Lower lobe of right lung (tissue), 2 donors: ENCODE results near the gene ADAMTSL4. TPM values are rescaled to one million over a fixed set of nuclear protein-coding genes. Genes with fewer than 3 reads are reported as not detected.

ENCODE experiments used
- ATAC-seq, 2 donors: fragments of 200-7000 bp; cut with Tn5 transposase; one replicate each; pipeline ENCODE4 v1.9.1; 2020 to 2022; ENCODE audit warnings: mild to moderate bottlenecking in 2 of 2, moderate library complexity in 2 of 2
- DNase-seq: peaks from one replicate; pipeline ENCODE4 v3.0.0-alpha.2; 2020
- H3K27ac ChIP-seq: fragments of 200-600 bp; one replicate; pipeline ENCODE4 v1.8.0; 2022
- H3K27me3 ChIP-seq: fragments of 200-600 bp; one replicate; pipeline ENCODE4 v1.8.0; 2022; ENCODE audit warnings: low read depth
- H3K36me3 ChIP-seq: fragments of 200-600 bp; one replicate; pipeline ENCODE4 v1.8.0; 2022; ENCODE audit warnings: mild to moderate bottlenecking
- H3K4me1 ChIP-seq: fragments of 200-600 bp; one replicate; pipeline ENCODE4 v1.8.0; 2022
- H3K4me3 ChIP-seq: fragments of 200-600 bp; one replicate; pipeline ENCODE4 v1.8.0; 2022; ENCODE audit warnings: mild to moderate bottlenecking
- H3K9me3 ChIP-seq: fragments of 200-600 bp; one replicate; pipeline ENCODE4 v1.8.0; 2022
- intact Hi-C: fragments of 100-400 bp; cut with DNase I; formaldehyde crosslinking; loops from one replicate; pipeline ENCODE4 v1.11.0; 2022
- total RNA-seq: library from RNA; stranded (reverse); fragmentation: NEBNext Ultra II Directional; extraction: Animal tissue kit (Norgen Biotek cat#: 25700); gene quantifications from one replicate; pipeline ENCODE4 v1.2.1, GENCODE V29; 2021
- TF ChIP-seq, protein P1 (sequence below): fragments of 200-600 bp; IDR thresholded peaks from one replicate; pipeline ENCODE4 v1.8.0; 2022; ENCODE audit warnings: antibody characterized with exemption, mild to moderate bottlenecking
- donor health status: DM: no; HTN: yes; CAD: no; lungs with severe emphysema.

The ADAMTSL4 gene
- total RNA-seq, 1 donor from 2014 or later, result 164 TPM

GRCh38 chr1:150535511-150536287 lies 13.5 kb upstream of the ADAMTSL4 start:
- peaks cover 6% of the 10 kb centered on the region for H3K4me1 ChIP-seq
- intact Hi-C loops, result no loop called here
- no peaks in the 10 kb centered on the region for H3K27me3 ChIP-seq
- TF ChIP-seq, protein P1, sequence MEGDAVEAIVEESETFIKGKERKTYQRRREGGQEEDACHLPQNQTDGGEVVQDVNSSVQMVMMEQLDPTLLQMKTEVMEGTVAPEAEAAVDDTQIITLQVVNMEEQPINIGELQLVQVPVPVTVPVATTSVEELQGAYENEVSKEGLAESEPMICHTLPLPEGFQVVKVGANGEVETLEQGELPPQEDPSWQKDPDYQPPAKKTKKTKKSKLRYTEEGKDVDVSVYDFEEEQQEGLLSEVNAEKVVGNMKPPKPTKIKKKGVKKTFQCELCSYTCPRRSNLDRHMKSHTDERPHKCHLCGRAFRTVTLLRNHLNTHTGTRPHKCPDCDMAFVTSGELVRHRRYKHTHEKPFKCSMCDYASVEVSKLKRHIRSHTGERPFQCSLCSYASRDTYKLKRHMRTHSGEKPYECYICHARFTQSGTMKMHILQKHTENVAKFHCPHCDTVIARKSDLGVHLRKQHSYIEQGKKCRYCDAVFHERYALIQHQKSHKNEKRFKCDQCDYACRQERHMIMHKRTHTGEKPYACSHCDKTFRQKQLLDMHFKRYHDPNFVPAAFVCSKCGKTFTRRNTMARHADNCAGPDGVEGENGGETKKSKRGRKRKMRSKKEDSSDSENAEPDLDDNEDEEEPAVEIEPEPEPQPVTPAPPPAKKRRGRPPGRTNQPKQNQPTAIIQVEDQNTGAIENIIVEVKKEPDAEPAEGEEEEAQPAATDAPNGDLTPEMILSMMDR, result no peak
- H3K36me3 ChIP-seq, result no peaks in the 10 kb centered on the region
- no peak overlapping the region for H3K27ac ChIP-seq
- no peak overlapping the region for H3K4me3 ChIP-seq
- H3K9me3 ChIP-seq, result no peaks in the 10 kb centered on the region
- no peak for DNase-seq
- no peak for ATAC-seq

DNA sequence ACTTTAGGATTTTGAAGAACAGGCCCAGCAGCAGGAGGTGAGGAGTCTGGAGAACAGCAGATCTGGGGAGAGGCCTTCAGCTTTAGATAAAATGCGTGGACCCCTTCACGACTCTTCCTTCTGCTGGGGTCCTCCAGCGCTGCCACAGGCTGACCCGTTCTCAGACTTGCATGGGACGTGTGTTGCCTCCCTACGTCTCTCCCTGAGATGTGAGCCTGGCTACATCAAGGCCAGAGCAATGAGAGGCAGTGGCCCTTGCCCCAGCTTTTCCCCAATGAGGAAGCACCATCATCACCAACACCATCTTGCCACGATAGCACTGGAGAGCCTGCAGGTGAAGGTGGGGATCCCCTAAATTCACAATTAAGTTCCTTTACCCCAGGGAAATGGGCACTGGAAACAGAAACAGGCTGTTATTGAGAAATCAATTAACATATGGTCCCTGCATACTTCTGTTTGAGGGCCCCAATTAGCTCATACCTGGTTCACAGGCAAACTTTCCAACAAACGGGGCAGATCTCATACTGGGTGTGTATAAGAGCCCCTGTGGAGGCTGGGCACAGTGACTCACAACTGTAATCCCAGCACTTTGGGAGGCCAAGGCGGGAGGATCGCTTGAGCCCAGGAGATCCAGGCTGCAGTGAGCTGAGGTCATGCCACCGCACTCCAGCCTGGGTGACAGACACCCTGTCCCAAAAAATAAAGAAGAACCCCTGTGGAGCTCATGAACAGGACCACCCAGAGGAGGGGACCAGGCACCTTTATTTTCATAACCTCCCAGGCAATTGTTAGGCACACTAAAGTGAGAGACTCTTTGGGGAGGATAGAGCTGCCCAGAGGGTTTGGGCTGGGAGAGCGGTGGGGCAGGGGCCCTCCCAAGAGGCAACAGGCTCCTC lies 12.1 kb upstream of the ADAMTSL4 start:
- Histone ChIP-seq H3K36me3 (no peaks in the 10 kb centered on the region), H3K27me3 (no peaks in the 10 kb centered on the region), H3K4me1 (peaks cover 6% of the 10 kb centered on the region), H3K9me3 (no peaks in the 10 kb centered on the region), H3K4me3 (no peak overlapping the region), H3K27ac (no peak overlapping the region)
- DNase-seq (no peak), ATAC-seq (no peak)
- TF ChIP-seq, protein P1, result no peak
- intact Hi-C loops, result no loop called here

- no peaks in the 10 kb centered on the region for H3K9me3 ChIP-seq
- intact Hi-C loops, result no loop called here
- TF ChIP-seq, protein P1, result no peak
- H3K36me3 ChIP-seq, result no peaks in the 10 kb centered on the region
- H3K4me1 ChIP-seq, result peaks cover 1% of the 10 kb centered on the region
- H3K27me3 ChIP-seq, result no peaks in the 10 kb centered on the region
- DNase-seq (peak; percentile 40), ATAC-seq (peak; percentile 41 to 68)
- no peak overlapping the region for H3K4me3 ChIP-seq
- no peak overlapping the region for H3K27ac ChIP-seq
These were observed 11.2 kb upstream of the ADAMTSL4 start for GRCh38 chr1:150537732-150538684.

GRCh38 chr1:150543500-150544143 lies 5.6 kb upstream of the ADAMTSL4 start:
- TF ChIP-seq, protein P1, result no peak
- H3K4me1 ChIP-seq, result peaks cover 4% of the 10 kb centered on the region
- intact Hi-C loops, result no loop called here
- no peak overlapping the region for H3K27ac ChIP-seq
- no peaks in the 10 kb centered on the region for H3K27me3 ChIP-seq
- no peak overlapping the region for H3K4me3 ChIP-seq
- H3K36me3 ChIP-seq, result no peaks in the 10 kb centered on the region
- DNase-seq (no peak), ATAC-seq (peak; percentile 38 to 46)
- H3K9me3 ChIP-seq, result no peaks in the 10 kb centered on the region
